Upper lobe of left lung (tissue), 4 donors: Measurements from ENCODE around the gene ZNF574.

Experiments used
- POLR2AphosphoS5 ChIP-seq, 2 donors: sonication (generic); formaldehyde crosslinking; IDR thresholded peaks; one replicate each; pipeline ENCODE4 v1.5.1; 2017; ENCODE audit warnings: antibody characterized with exemption in 2 of 2
- TF ChIP-seq, protein P1 (sequence below), 6 experiments: fragments of 450-650 bp in 4 of 6; fragments of 200-600 bp in 2 of 6; sonication (generic) in 2 of 6; IDR thresholded peaks; one replicate each; pipeline ENCODE4 v1.5.1; 2016 to 2019; ENCODE audit warnings: antibody characterized with exemption in 6 of 6

DNA sequence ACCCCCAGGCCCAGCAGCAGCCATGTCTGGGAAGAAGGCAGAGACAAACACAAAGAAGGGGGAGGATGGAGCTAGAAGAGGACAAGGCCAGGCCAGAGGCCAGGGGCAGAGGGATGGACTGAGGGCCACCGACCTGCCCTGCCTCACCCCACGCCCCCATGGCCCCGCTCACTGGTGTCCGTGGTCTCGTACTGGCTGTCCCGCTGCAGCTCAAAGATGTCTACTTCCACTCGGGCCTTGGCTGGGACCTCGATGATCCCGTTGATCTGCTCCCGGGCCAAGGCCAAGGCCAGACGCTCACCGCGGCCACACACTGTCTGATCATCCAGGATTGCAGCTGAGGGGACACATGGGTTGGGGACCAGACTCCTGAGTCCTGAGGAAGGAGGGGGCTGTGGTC, 10.9 kb upstream of the ZNF574 start:
- TF ChIP-seq, protein P1, sequence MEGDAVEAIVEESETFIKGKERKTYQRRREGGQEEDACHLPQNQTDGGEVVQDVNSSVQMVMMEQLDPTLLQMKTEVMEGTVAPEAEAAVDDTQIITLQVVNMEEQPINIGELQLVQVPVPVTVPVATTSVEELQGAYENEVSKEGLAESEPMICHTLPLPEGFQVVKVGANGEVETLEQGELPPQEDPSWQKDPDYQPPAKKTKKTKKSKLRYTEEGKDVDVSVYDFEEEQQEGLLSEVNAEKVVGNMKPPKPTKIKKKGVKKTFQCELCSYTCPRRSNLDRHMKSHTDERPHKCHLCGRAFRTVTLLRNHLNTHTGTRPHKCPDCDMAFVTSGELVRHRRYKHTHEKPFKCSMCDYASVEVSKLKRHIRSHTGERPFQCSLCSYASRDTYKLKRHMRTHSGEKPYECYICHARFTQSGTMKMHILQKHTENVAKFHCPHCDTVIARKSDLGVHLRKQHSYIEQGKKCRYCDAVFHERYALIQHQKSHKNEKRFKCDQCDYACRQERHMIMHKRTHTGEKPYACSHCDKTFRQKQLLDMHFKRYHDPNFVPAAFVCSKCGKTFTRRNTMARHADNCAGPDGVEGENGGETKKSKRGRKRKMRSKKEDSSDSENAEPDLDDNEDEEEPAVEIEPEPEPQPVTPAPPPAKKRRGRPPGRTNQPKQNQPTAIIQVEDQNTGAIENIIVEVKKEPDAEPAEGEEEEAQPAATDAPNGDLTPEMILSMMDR (IDR thresholded peaks at IDR 0.05), result no peak
- no peak for TF ChIP-seq POLR2AphosphoS5 (IDR thresholded peaks at IDR 0.05)
